ENCODE results near the gene DHX8. TPM values are rescaled to one million over a fixed set of nuclear protein-coding genes. Genes with fewer than 3 reads are reported as not detected.

The DHX8 gene
- total RNA-seq (2021; fragmentation: NEBNext Ultra II Directional; extraction: Animal tissue kit (Norgen Biotek cat#: 25700)) (57.0 and 59.4 TPM in 2 replicates), polyA plus RNA-seq (2011; rRNA removed) (24.8 and 30.5 TPM in 2 replicates), polyA minus RNA-seq (2011; rRNA and poly(A)+ RNA removed) (63.5 and 72.5 TPM in 2 replicates)
- polyA plus RNA-seq (2011; cell fraction: cytosol; rRNA removed): 28.4 TPM
- 40.8 TPM for polyA plus RNA-seq (2011; cell fraction: nucleus; rRNA removed)
- 36.9 to 50.2 TPM (median 37.4 TPM) in 4 replicates for polyA plus RNA-seq (2012, experiment 1 of 2)
- 5.1 TPM for polyA plus RNA-seq (2012, experiment 2 of 2)
- polyA plus RNA-seq (2013, experiment 1 of 2): 32.9 TPM
- polyA plus RNA-seq (2013, experiment 2 of 2): 33.1 TPM
- polyA minus RNA-seq (2011; cell fraction: cytosol; rRNA and poly(A)+ RNA removed): 29.9 TPM
- polyA minus RNA-seq (2011; cell fraction: nucleus; rRNA and poly(A)+ RNA removed): 31.9 TPM
- long read RNA-seq, experiment 1, partial matches to known transcripts: 30 of 38 reads
- long read RNA-seq, experiment 1, other reads (novel, unspliced or antisense): 8 of 38 reads
- long read RNA-seq, experiment 2, partial matches to known transcripts: 3 of 6 reads
- long read RNA-seq, experiment 2, other reads (novel, unspliced or antisense): 3 of 6 reads

DNA sequence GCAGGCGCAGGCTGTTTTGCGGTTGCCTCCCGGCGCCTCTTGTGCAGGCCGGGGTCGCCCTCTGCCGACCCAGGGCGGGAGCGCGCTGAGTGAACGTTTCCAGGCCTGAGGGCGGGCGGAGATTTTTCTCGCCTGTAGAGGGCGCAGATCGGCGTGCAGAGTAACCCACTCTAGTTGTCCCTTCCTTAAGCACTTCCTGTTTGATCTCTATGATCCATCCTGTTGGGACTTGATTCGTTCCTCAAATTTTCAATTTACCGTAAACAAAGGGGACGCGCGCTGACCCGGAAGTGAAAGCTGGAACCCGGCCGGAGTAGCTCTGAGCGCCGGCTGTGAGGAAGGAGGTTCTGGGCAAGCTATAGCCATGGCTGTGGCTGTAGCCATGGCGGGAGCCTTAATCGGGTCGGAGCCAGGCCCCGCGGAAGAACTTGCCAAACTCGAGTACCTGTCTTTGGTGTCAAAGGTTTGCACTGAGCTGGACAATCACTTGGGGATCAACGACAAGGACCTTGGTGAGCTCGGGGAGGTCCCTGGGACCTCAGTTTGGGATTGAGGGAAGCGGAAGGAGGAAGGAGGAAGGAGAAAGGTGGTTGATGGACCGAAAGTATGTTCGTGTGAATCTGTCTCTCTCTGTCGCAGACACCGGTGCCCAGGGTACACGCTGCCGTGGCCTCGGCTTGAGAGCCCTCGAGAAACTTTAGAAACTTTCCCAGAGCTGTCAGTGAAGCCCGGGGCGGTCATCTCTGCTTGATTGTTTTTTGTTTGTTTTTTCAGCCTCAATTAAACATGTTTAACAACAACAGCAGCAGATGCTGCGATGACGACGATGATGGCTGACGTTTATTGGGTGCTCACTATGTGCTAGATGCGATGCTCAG lies at the start of gene DHX8:
Gene DHX8 (plus strand): TSS at position 302 of the 878 bp plus-strand sequence. CDS start 63 bp downstream, at position 365.
- Histone ChIP-seq H2BK15ac (ENCODE audit: low read length) (0 out of 2 replicates have a peak within 1 kb of the TSS, but pooled peaks have one; percentile 61), H4K8ac (ENCODE audit: extremely low read depth, insufficient read depth, low read length) (peak within 1 kb of the TSS; percentile 76; the same call in 1 of the 2 replicates), H3K14ac (ENCODE audit: insufficient read length) (no peak within 1 kb of the TSS), H3K4me2 (ENCODE audit: insufficient read depth in 1 of 2, low read depth in 2 of 2, low read length in 2 of 2) (peak within 1 kb of the TSS; percentile 68 to 92), H4K20me1 (replicated peaks in 1 of 2; ENCODE audit: control insufficient read depth in 1 of 2, insufficient read depth in 2 of 2, low read length in 2 of 2) (peaks cover 0 to 4% of the 10 kb centered on the region in 2 experiments), H2BK120ac (replicated peaks; ENCODE audit: low read depth, low read length) (peak within 1 kb of the TSS; percentile 3), H2BK20ac (ENCODE audit: low read length) (no peak within 1 kb of the TSS; the same call in 1 of the 2 replicates), H2BK5ac (ENCODE audit: low read depth, low read length) (peak within 1 kb of the TSS; percentile 89), H3K79me2 (ENCODE audit: control insufficient read depth in 1 of 2, insufficient read depth in 2 of 2, low read length in 2 of 2) (peaks cover 22 to 47% of the 10 kb centered on the region in 2 experiments), H3K9ac (replicated peaks in 1 of 4; ENCODE audit: extremely low read depth in 1 of 4, low read depth in 3 of 4, low read length in 3 of 4) (peak within 1 kb of the TSS; percentile 62 to 89 (median 86)), H3K56ac (replicated peaks; ENCODE audit: insufficient read length, low read depth, low read length) (peak within 1 kb of the TSS; percentile 34), H4K5ac (ENCODE audit: insufficient read length, low read depth, low read length) (peak within 1 kb of the TSS; percentile 49), H2AK5ac (ENCODE audit: low read depth, low read length) (no peak within 1 kb of the TSS), H2BK12ac (ENCODE audit: low read depth, low read length) (peak within 1 kb of the TSS; percentile 65; the same call in 1 of the 2 replicates), H3K18ac (ENCODE audit: extremely low read depth, low read length) (peak within 1 kb of the TSS; percentile 93), H4K91ac (replicated peaks; ENCODE audit: insufficient read length, low read length) (peak within 1 kb of the TSS; percentile 8), H3K23ac (ENCODE audit: insufficient read length) (no peak within 1 kb of the TSS), H3K79me1 (ENCODE audit: low read depth, low read length) (peaks cover 3% of the 10 kb centered on the region; the same call in 1 of the 2 replicates), H3K4me1 (replicated peaks in 1 of 4; ENCODE audit: control insufficient read depth in 3 of 4, insufficient read depth in 4 of 4, low read length in 3 of 4) (peaks cover 0 to 6% (median under 1%) of the 10 kb centered on the region in 4 experiments; a peak in 4 of 7 replicates), H3K23me2 (ENCODE audit: low read depth, low read length) (peaks cover 7% of the 10 kb centered on the region), H3K9me3 (ENCODE audit: insufficient read depth in 2 of 2, low read depth in 1 of 2, low read length in 1 of 2) (no peaks in the 10 kb centered on the region), H3K27me3 (replicated peaks in 1 of 4; ENCODE audit: control insufficient read depth in 3 of 4, extremely low read depth in 1 of 4, insufficient read depth in 3 of 4, low read length in 3 of 4) (no peaks in the 10 kb centered on the region), H3K4me3 (ENCODE audit: extremely low read depth in 1 of 4, insufficient read depth in 2 of 4, low read depth in 3 of 4, low read length in 4 of 4) (peak within 1 kb of the TSS; percentile 61 to 84 (median 78)), H3K4ac (replicated peaks; ENCODE audit: insufficient read length, low read depth, low read length) (no peak within 1 kb of the TSS), H3K36me3 (ENCODE audit: control insufficient read depth in 2 of 4, insufficient read depth in 4 of 4, low read length in 3 of 4) (no peaks in the 10 kb centered on the region), H3K27ac (ENCODE audit: low read depth, low read length) (peak within 1 kb of the TSS; percentile 79), H2AFZ (ENCODE audit: low read length) (peak within 1 kb of the TSS; percentile 94)
- DNase-seq (ENCODE audit: low read depth in 1 of 2, low spot score in 2 of 2): peak; percentile 95 to 99
- peak; percentile 99 for FAIRE-seq
- CTCF ChIA-PET (ENCODE audit: partially characterized antibody): interaction anchor here (0.6 to 10.6 kb wide), 54 partner anchors 10 to 438 kb away, joined by 3 to 296 read pairs (median 4); partner anchors contain the start of gene ARL4D
- POLR2A ChIA-PET (ENCODE audit: partially characterized antibody): interaction anchor here (0.8 to 5.0 kb wide), 16 partner anchors 11 to 171 kb away, joined by 3 to 62 read pairs (median 3); partner anchors contain the start of gene ARL4D
- WGBS, 2 experiments (ENCODE audit: extremely low coverage in 1 of 2, insufficient coverage in 1 of 2, insufficient read length in 1 of 2, insufficient replicate concordance in 2 of 2, low coverage in 1 of 2, low lambda C conversion rate in 2 of 2, missing lambda C conversion rate in 1 of 2): 1% methylated on average over 50 of the region's 51 CpGs; no CpG with 5 or more reads in 1 of the 2 experiments
- TF ChIP-seq JUN (IDR thresholded peaks at IDR 0.05; ENCODE audit: low read depth, low read length) (no peak), CREB1 (IDR thresholded peaks at IDR 0.05) (peak; percentile 62)

Measured in H1 (cell line).